ENCODE results near the gene OR56A3.
A peak's percentile ranks its signal among the peaks of the same experiment; 100 is the strongest.
"Not testable (repeated sequence)": the region's sequence is repeated elsewhere in the genome, so short reads cannot be mapped to it uniquely, and the experiment has no call there.

Gene OR56A3

DNA sequence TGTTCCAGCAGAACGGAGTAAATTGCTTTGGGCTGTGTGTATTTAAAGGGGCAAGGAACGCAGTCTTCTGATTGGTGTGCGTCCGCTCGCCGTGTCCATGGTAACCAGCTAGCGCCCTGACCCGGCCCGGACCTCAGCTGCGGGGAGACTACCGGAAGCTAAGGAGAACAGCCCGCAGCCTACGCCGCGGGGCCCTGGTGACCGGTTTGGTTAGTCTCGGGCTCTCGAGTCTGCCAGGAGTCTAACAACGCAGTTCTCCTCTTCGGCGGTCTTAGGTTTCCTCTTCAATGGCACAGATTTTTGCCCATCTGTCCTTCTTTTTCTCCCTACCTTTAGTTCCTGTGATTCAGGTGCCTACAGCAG lies 3.5 kb upstream of the OR56A3 start:
- no peak for ATAC-seq
- H3K4me3 Mint-ChIP-seq: no peak overlapping the region

DNA sequence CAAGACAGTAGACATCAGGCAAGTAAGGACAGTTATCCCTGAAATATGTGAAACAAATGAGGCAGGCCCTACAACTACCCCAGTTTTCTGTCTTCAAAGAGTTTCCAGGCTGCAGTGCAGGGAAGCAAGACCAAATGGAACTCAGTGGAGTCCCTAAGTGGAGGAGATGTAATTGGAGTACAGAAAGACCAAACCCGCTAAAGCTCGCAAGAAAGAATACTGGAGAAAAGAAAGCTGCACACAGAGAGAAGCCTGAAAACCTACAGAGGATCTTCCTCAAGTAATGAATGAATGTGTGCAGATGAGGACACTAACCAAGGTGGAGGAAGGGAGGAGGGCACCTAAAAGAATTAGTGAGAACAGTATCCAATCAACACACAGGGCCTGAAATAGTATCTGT lies 1.3 kb upstream of the OR56A3 start:
- Mint-ChIP-seq H3K9me3 (peaks cover 4% of the 10 kb centered on the region), H3K36me3 (no peaks in the 10 kb centered on the region), H3K27ac (no peak overlapping the region), H3K4me1 (no peaks in the 10 kb centered on the region), H3K27me3 (peaks cover 23% of the 10 kb centered on the region), H3K4me3 (no peak overlapping the region)
- ATAC-seq: no peak

More for the DNA sequence above, 3.5 kb upstream of the OR56A3 start:
- no peaks in the 10 kb centered on the region for H3K36me3 Mint-ChIP-seq
- H3K4me1 Mint-ChIP-seq: no peaks in the 10 kb centered on the region
- H3K9me3 Mint-ChIP-seq: peaks cover 4% of the 10 kb centered on the region
- no peak overlapping the region for H3K27ac Mint-ChIP-seq
- peaks cover 11% of the 10 kb centered on the region for H3K27me3 Mint-ChIP-seq

DNA sequence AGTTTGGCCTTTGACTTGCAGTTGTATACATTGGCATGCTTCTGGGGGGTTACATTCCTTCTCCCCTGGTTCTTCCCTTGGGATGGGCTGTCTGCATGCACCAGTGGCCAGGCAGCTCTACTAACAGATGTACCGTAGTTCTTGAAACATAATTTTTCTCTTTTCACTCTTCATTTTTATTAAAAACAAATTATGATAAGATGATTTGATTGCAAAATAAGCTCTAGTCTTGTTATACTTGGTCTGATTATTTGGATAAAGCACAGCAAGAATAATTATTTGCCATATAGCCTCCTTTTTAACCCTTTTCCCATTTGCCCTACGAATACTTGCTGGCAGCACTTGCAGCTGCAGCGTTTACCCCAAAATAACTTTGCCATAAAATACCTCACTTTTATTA lies 13.5 kb downstream of the OR56A3 start:
- H3K27ac Mint-ChIP-seq: no peak overlapping the region
- ATAC-seq: no peak
- H3K9me3 Mint-ChIP-seq: peaks cover 3% of the 10 kb centered on the region
- no peaks in the 10 kb centered on the region for H3K4me1 Mint-ChIP-seq
- H3K36me3 Mint-ChIP-seq: no peaks in the 10 kb centered on the region
- H3K27me3 Mint-ChIP-seq: no peaks in the 10 kb centered on the region
- H3K4me3 Mint-ChIP-seq: no peak overlapping the region

DNA sequence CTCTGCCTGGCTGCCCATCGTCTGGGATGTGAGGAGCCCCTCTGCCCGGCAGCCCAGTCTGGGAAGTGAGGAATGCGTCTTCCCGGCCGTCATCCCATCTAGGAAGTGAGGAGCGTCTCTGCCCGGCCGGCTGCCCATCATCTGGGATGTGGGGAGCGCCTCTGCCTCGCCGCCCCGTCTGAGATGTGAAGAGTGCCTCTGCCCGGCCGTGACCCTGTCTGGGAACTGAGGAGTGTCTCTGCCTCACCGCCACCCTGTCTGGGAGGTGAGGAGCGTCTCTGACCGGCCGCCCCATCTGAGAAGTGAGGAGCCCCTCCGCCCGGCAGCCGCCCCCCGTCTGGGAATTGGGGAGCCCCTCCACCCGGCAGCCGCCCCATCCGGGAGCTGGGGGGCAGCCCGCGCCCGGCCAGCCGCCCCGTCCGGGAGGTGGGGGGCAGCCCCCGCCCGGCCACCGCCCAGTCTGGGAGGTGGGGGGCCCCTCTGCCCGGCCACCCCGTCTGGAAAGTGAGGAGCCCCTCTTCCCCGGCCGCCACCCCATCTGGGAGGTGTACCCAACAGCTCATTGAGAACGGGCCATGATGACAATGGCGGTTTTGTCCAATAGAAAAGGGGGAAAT lies 18.8 kb downstream of the OR56A3 start:
- H3K4me1 Mint-ChIP-seq, H3K36me3 Mint-ChIP-seq, H3K27ac Mint-ChIP-seq, ATAC-seq, H3K27me3 Mint-ChIP-seq, H3K4me3 Mint-ChIP-seq: not testable (repeated sequence)
- H3K9me3 Mint-ChIP-seq: peaks cover 13% of the 10 kb centered on the region

DNA sequence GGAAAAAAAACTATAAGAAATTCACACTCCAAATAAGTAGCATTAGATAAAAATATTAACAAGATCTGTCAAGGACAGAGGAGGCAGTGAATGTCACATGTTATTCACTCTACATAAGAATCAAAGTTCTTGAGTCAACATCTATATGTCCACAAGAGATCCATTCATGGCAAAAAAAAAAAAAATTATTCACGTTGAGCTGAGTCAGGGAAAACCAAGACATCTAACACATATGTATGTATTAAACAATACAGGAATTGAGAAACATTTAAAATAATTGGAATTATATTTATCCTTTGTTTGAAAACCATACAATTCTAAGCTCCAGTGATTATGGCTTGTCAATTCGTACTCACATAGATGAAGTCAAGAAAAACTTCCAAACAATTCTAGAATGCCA lies 24.9 kb downstream of the OR56A3 start:
- Mint-ChIP-seq H3K4me3 (no peak overlapping the region), H3K27me3 (peaks cover 28% of the 10 kb centered on the region), H3K4me1 (no peaks in the 10 kb centered on the region), H3K27ac (no peak overlapping the region), H3K36me3 (peaks cover 6% of the 10 kb centered on the region), H3K9me3 (peaks cover 10% of the 10 kb centered on the region)
- no peak for ATAC-seq

DNA sequence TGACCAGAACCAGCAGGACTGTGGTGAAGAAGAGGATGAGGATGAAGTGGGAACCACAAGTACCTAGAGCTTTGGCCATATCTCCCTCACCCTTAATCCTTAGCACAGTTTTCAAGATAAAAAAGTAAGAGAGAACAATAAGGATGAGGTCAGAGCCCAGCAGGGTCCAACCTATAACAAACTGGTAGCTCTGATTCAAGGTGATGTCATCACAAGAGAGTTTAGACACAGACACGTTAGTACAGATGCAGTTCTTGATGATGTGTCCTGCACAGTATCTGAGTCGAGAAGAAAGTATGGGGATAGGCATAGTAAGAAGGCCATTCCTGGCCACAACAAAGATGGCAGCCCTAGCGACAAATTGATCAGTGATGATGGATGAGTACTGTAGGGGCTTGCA lies 25.7 kb downstream of the OR56A3 start:
- no peaks in the 10 kb centered on the region for H3K4me1 Mint-ChIP-seq
- peak; percentile 20 for ATAC-seq
- H3K36me3 Mint-ChIP-seq: peaks cover 5% of the 10 kb centered on the region

DNA sequence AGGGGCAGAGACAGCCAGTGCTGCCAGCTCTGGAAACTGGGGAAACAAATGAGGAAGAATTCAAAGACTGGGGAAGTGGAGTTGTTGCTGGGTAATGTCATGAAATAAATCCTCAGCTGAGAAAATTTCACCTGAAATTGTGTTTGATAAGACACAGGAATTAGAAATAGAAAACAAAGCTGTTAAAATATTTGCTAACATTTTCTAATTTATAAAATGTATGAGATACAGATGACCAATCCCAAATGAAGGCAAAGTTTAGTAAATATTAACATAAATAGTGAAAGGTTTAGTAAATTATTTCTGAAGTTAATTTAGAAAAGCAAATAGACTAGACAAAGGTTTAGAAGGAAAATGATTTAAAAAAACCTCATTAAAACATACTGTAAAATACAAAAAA lies 26.3 kb downstream of the OR56A3 start, which contains the start of gene OR56A5:
Gene OR56A5 (minus strand): TSS at position 101 of the 400 bp plus-strand sequence. CDS start 0 bp downstream, at position 101.
- no peak for ATAC-seq
- H3K27ac Mint-ChIP-seq: no peak within 1 kb of the TSS
- H3K36me3 Mint-ChIP-seq: no peaks in the 10 kb centered on the region
- no peaks in the 10 kb centered on the region for H3K4me1 Mint-ChIP-seq
- peaks cover 6% of the 10 kb centered on the region for H3K9me3 Mint-ChIP-seq
- H3K27me3 Mint-ChIP-seq: peaks cover 28% of the 10 kb centered on the region
- no peak within 1 kb of the TSS for H3K4me3 Mint-ChIP-seq

More for the DNA sequence above, 25.7 kb downstream of the OR56A3 start:
- no peak overlapping the region for H3K27ac Mint-ChIP-seq
- no peak overlapping the region for H3K4me3 Mint-ChIP-seq
- H3K9me3 Mint-ChIP-seq: peaks cover 10% of the 10 kb centered on the region
- peaks cover 28% of the 10 kb centered on the region for H3K27me3 Mint-ChIP-seq

DNA sequence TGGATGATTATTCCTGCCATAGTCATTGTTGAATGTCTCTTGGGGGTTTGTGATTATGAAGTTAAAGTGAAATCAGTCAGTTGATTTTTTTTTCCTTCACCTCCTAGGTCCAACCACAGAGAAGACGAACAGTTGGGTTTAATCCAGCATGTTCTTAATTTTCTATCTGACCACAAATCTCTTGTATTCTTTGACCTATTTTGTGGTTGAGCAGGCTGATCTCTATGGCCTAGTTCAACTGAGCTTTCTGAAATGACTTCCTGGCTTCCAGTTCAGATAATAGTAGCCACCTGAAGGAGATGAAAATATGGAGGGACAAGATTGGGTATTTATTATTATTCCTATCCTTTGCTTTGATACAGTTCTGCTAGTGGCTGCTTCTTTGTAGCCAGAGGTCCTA lies 31.5 kb downstream of the OR56A3 start:
- peaks cover 17% of the 10 kb centered on the region for H3K27me3 Mint-ChIP-seq

DNA sequence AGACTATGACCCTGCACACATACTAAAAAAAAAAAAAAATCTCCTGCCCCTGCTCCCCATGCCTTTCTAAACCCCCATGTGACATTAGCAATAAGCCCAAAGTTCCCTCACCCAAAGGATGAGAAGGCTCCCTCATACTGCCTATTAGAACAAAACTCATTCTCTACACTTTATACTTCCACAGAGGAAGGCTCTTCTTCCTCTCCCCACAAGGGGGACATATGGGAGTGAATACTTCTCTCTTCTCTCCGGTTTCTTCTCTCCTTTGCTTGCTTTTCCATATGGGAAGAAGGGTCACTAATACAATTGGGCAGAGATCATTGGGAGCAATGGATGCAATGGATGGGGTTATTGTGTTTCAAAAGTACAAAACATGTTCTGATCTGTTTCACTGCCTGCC lies 41.4 kb downstream of the OR56A3 start:
- peaks cover 21% of the 10 kb centered on the region for H3K27me3 Mint-ChIP-seq
- H3K4me1 Mint-ChIP-seq: no peaks in the 10 kb centered on the region
- no peak overlapping the region for H3K27ac Mint-ChIP-seq
- H3K9me3 Mint-ChIP-seq: peaks cover 8% of the 10 kb centered on the region
- H3K4me3 Mint-ChIP-seq: no peak overlapping the region
- no peak for ATAC-seq
- H3K36me3 Mint-ChIP-seq: no peaks in the 10 kb centered on the region

More for the DNA sequence above, 31.5 kb downstream of the OR56A3 start:
- peaks cover 6% of the 10 kb centered on the region for H3K9me3 Mint-ChIP-seq
- H3K27ac Mint-ChIP-seq: no peak overlapping the region
- H3K4me1 Mint-ChIP-seq: no peaks in the 10 kb centered on the region
- no peak for ATAC-seq
- no peaks in the 10 kb centered on the region for H3K36me3 Mint-ChIP-seq
- no peak overlapping the region for H3K4me3 Mint-ChIP-seq

DNA sequence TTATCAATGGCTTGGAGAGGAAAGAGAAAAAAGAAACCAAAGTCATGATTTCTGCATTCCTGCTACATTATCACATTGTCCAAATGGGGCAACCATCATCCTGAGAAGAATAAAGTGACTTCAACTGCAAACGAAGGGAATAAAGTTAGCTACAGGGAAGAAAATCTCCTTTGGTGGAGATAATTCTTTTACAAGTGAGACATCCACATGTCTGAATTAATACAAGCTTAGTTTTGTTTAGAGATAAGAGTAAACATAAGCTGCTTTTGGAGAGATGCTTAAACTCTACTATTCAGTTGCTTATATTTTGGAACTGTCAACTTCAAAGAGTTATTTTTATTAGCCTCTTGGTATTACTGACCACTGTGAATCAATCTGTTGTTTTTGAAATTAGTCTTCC lies 44.8 kb downstream of the OR56A3 start, which contains the start of gene OR52L1:
Gene OR52L1 (minus strand): TSS at position 101 of the 400 bp plus-strand sequence. CDS start 55 bp downstream, at position 46.
- Mint-ChIP-seq H3K27me3 (peaks cover 21% of the 10 kb centered on the region), H3K9me3 (peaks cover 6% of the 10 kb centered on the region), H3K4me3 (no peak within 1 kb of the TSS), H3K27ac (no peak within 1 kb of the TSS), H3K4me1 (no peaks in the 10 kb centered on the region), H3K36me3 (no peaks in the 10 kb centered on the region)
- no peak for ATAC-seq

DNA sequence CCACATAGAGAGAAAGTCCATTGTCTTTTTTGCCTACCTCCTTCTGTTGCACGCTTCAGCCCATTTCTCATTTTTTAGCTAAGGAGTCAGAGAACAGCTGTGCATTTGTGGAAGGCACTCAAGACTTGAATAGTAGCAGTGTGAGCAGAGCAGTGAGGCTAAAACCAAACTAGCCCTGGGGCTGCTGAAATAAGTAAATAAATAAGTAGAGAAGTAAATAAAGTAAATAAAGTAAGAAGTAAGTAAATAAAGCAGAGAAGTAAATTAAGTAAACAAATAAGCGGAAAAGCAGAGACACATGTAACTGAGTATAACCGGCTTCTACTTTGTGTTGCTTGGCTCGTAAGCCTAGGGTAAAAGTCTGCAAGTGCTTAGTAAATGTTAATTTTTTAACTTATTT lies 47.2 kb downstream of the OR56A3 start:
- peaks cover 9% of the 10 kb centered on the region for H3K27me3 Mint-ChIP-seq
- H3K4me3 Mint-ChIP-seq: no peak overlapping the region
- peaks cover 3% of the 10 kb centered on the region for H3K9me3 Mint-ChIP-seq
- H3K36me3 Mint-ChIP-seq: no peaks in the 10 kb centered on the region
- no peak overlapping the region for H3K27ac Mint-ChIP-seq
- H3K4me1 Mint-ChIP-seq: no peaks in the 10 kb centered on the region
- ATAC-seq: no peak

DNA sequence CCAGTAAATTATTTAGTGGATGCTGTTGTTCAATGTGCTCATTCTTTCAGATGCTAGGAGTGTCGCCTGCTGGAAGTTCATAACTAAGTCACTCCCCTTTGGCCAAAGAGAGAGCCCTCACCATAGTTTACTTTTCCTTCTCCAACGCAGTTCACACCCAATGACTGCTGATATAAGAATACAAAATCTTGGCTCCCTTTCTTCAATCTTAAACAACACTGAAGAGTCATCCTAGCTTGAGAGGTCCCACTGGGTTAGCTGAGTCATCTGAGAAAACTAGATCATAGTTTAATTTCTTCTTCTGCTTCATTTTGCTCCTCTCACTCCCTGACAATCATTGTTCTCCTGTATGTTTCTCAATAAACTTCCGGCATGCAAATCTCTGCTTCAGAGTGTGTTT lies 50.1 kb downstream of the OR56A3 start:
- Mint-ChIP-seq H3K36me3 (no peaks in the 10 kb centered on the region), H3K27ac (no peak overlapping the region), H3K4me1 (no peaks in the 10 kb centered on the region), H3K4me3 (no peak overlapping the region), H3K27me3 (peaks cover 9% of the 10 kb centered on the region), H3K9me3 (peaks cover 3% of the 10 kb centered on the region)
- no peak for ATAC-seq

DNA sequence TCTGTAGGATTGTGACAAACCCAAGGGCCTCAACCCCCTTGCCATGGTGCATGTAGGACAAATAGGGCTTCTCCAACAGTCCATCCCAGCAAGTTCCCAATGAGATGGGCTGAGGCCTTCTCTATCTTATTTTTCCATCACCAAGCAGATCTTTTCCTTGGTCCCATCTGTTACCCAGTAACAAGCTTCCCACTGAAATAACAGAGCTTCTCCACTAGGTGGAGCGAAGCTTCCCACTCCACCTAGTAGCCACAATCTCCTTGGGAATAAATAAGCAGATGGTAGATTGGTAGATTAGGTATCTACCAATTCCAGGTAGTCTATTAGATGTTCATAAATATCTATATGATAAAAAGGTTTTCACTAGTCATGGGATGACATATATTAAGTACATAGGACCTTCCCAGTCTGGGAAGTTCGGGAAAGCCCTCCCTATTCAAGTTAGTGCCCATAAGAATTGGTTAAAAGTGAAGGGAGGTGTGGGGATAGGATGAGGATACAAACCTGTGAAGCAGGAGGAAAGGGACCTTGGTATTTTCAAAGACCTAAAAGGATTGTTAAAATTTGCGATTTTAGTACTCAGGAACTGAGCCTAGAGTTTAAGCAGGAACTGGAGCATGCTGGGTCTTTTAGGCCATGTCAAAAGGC lies 50.7 kb downstream of the OR56A3 start:
- Mint-ChIP-seq H3K4me1 (no peaks in the 10 kb centered on the region), H3K27me3 (peaks cover 3% of the 10 kb centered on the region), H3K9me3 (peaks cover under 1% of the 10 kb centered on the region), H3K4me3 (no peak overlapping the region), H3K27ac (no peak overlapping the region), H3K36me3 (no peaks in the 10 kb centered on the region)
- no peak for ATAC-seq

DNA sequence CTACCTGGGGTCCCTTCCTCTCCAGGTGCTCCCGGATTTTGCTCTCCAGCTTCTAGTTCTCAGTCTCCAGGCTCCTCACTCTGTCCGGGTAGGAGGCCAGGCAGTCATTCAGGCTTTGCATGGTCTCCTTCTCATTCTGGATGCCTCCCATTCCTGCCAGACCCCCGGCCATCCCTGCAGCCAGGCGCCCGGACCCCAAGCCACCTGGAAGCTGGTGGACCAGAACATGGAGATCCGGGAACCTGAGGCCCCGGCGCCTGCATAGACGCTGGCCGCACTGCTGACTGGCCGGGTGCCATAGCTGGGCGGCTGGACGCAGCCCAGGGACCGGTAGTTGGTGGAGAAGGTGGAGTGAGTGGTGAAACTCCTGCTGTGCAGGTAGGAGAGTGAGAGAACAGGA lies 52.7 kb downstream of the OR56A3 start:
- H3K9me3 Mint-ChIP-seq: no peaks in the 10 kb centered on the region
- no peak overlapping the region for H3K4me3 Mint-ChIP-seq
- no peak for ATAC-seq
- peaks cover 9% of the 10 kb centered on the region for H3K27me3 Mint-ChIP-seq
- H3K36me3 Mint-ChIP-seq: no peaks in the 10 kb centered on the region
- no peaks in the 10 kb centered on the region for H3K4me1 Mint-ChIP-seq
- H3K27ac Mint-ChIP-seq: no peak overlapping the region

All from stimulated activated memory B cell treated with anti-CD40 and anti-IgM and Interleukin-4, amounts not matched to agents 10 μg/mL and 1 μg/mL and 100 μg/mL, for 72 hours (primary cell).